WTC11 (cell line): ENCODE results near the gene CTNNA3. TPM values are rescaled to one million over a fixed set of nuclear protein-coding genes. Genes with fewer than 3 reads are reported as not detected.
"Not testable (repeated sequence)": the region's sequence is repeated elsewhere in the genome, so short reads cannot be mapped to it uniquely, and the experiment has no call there.

Experiments used
- ATAC-seq: fragments of 200-7000 bp; cut with Tn5 transposase; 2 replicates; pipeline ENCODE4 v1.10.0; 2021; ENCODE audit warnings: mild to moderate bottlenecking, moderate library complexity
- CTCF ChIA-PET: fragments of 300-600 bp; sonication (Branson Sonifier 250); formaldehyde crosslinking; loops from one replicate; lab custom pipeline; 2021; ENCODE audit warnings: antibody characterized with exemption; lab: Charles Lee
- POLR2A ChIA-PET: fragments of 350-600 bp; sonication (Branson Sonifier 250); formaldehyde crosslinking; loops from one replicate; lab custom pipeline; 2021; ENCODE audit warnings: antibody characterized with exemption; lab: Charles Lee
- DNase-seq: peaks from one replicate; pipeline ENCODE4 v3.0.0; 2021; ENCODE audit warnings: low spot score
- H3K27ac Mint-ChIP-seq: 2 replicates; pipeline ENCODE4 v1.8.0; 2021; ENCODE audit warnings: mixed read lengths
- H3K27me3 Mint-ChIP-seq: 2 replicates; pipeline ENCODE4 v1.8.0; 2021; ENCODE audit warnings: low read depth, mild to moderate bottlenecking, moderate library complexity, mixed read lengths
- H3K36me3 Mint-ChIP-seq: 2 replicates; pipeline ENCODE4 v1.8.0; 2021; ENCODE audit warnings: mixed read lengths
- H3K4me1 Mint-ChIP-seq: 2 replicates; pipeline ENCODE4 v1.8.0; 2022; ENCODE audit warnings: mixed read lengths
- H3K4me3 Mint-ChIP-seq: 2 replicates; pipeline ENCODE4 v1.8.0; 2021; ENCODE audit warnings: mild to moderate bottlenecking, moderate library complexity, mixed read lengths
- H3K9me3 Mint-ChIP-seq: 2 replicates; pipeline ENCODE4 v1.8.0; 2021; ENCODE audit warnings: mixed read lengths
- CDX4 ChIP-seq: fragments of 250-450 bp; sonication (Bioruptor Pico); IDR thresholded peaks from 2 replicates; pipeline ENCODE4 v1.9.0; 2021; ENCODE audit warnings: moderate library complexity, mild to moderate bottlenecking, inconsistent platforms, borderline replicate concordance
- EMX1 ChIP-seq: fragments of 250-450 bp; sonication (Bioruptor Pico); IDR thresholded peaks from 2 replicates; pipeline ENCODE4 v1.8.0; 2021; ENCODE audit warnings: mild to moderate bottlenecking
- ERG ChIP-seq: fragments of 250-450 bp; sonication (Bioruptor Pico); IDR thresholded peaks from 2 replicates; pipeline ENCODE4 v1.8.0; 2021; ENCODE audit warnings: mild to moderate bottlenecking
- ESRRA ChIP-seq: sonication (generic); formaldehyde crosslinking; IDR thresholded peaks from 2 replicates; pipeline ENCODE4 v1.8.1; 2022; ENCODE audit warnings: mild to moderate bottlenecking, missing genetic modification reagents, borderline replicate concordance
- FOXP1 ChIP-seq: sonication (generic); formaldehyde crosslinking; IDR thresholded peaks from 2 replicates; pipeline ENCODE4 v1.8.0; 2022; ENCODE audit warnings: missing genetic modification reagents, mild to moderate bottlenecking, moderate library complexity, borderline replicate concordance
- GRHL2 ChIP-seq: fragments of 250-450 bp; sonication (Bioruptor Pico); IDR thresholded peaks from 2 replicates; pipeline ENCODE4 v1.8.0; 2022; ENCODE audit warnings: mild to moderate bottlenecking, moderate library complexity; ENCODE audit not compliant: insufficient replicate concordance, severe bottlenecking
- HMGXB4 ChIP-seq: sonication (generic); formaldehyde crosslinking; IDR thresholded peaks from 2 replicates; pipeline ENCODE4 v1.8.1; 2023; ENCODE audit warnings: mild to moderate bottlenecking, moderate library complexity, missing genetic modification reagents
- JUN ChIP-seq: sonication (generic); formaldehyde crosslinking; IDR thresholded peaks from 2 replicates; pipeline ENCODE4 v1.8.0; 2023; ENCODE audit warnings: mild to moderate bottlenecking, missing genetic modification reagents
- KAT7 ChIP-seq: sonication (generic); formaldehyde crosslinking; IDR thresholded peaks from 2 replicates; pipeline ENCODE4 v1.8.1; 2023; ENCODE audit warnings: missing genetic modification reagents, mild to moderate bottlenecking, borderline replicate concordance
- MXD4 ChIP-seq: fragments of 250-450 bp; sonication (Bioruptor Pico); IDR thresholded peaks from 2 replicates; pipeline ENCODE4 v1.8.0; 2021; ENCODE audit warnings: mild to moderate bottlenecking, moderate library complexity, borderline replicate concordance
- NR1H2 ChIP-seq: sonication (generic); formaldehyde crosslinking; IDR thresholded peaks from 2 replicates; pipeline ENCODE4 v1.9.0; 2021; ENCODE audit warnings: mild to moderate bottlenecking, moderate library complexity, missing genetic modification reagents
- NR3C1 ChIP-seq: sonication (generic); formaldehyde crosslinking; conservative IDR thresholded peaks from 2 replicates; pipeline ENCODE4 v1.8.1; 2023; ENCODE audit warnings: low read depth, mild to moderate bottlenecking, missing genetic modification reagents
- SOX15 ChIP-seq: fragments of 250-450 bp; sonication (Bioruptor Pico); IDR thresholded peaks from 2 replicates; pipeline ENCODE4 v1.9.0; 2021; ENCODE audit warnings: mild to moderate bottlenecking
- TCF7 ChIP-seq: sonication (generic); formaldehyde crosslinking; IDR thresholded peaks from 2 replicates; pipeline ENCODE4 v1.8.0; 2022; ENCODE audit warnings: mild to moderate bottlenecking, low read depth, missing genetic modification reagents, moderate library complexity
- USF1 ChIP-seq: sonication (generic); formaldehyde crosslinking; IDR thresholded peaks from 2 replicates; pipeline ENCODE4 v1.8.0; 2022; ENCODE audit warnings: mild to moderate bottlenecking, missing genetic modification reagents
- ZBTB21 ChIP-seq: sonication (generic); formaldehyde crosslinking; IDR thresholded peaks from 2 replicates; pipeline ENCODE4 v1.8.1; 2023; ENCODE audit warnings: mild to moderate bottlenecking, missing genetic modification reagents, borderline replicate concordance
- ZNF512 ChIP-seq: sonication (generic); formaldehyde crosslinking; IDR thresholded peaks from 2 replicates; pipeline ENCODE4 v1.8.1; 2022; ENCODE audit warnings: missing genetic modification reagents, borderline replicate concordance
- ZSCAN18 ChIP-seq: fragments of 250-450 bp; sonication (Bioruptor Pico); IDR thresholded peaks from 2 replicates; pipeline ENCODE4 v2.1.2; 2022; ENCODE audit warnings: mild to moderate bottlenecking, moderate library complexity
- total RNA-seq: library from RNA; stranded (reverse); gene quantifications from 3 replicates; pipeline ENCODE4 v1.2.3, GENCODE V29; 2021
- TF ChIP-seq, protein P1 (sequence below): sonication (generic); formaldehyde crosslinking; IDR thresholded peaks from 2 replicates; pipeline ENCODE4 v1.8.0; 2022; ENCODE audit warnings: mild to moderate bottlenecking, missing genetic modification reagents
- TF ChIP-seq, protein P2 (sequence below): sonication (generic); formaldehyde crosslinking; IDR thresholded peaks from 2 replicates; pipeline ENCODE4 v1.8.0; 2023; ENCODE audit warnings: missing genetic modification reagents, mild to moderate bottlenecking, borderline replicate concordance
- TF ChIP-seq, protein P3 (sequence below): sonication (generic); formaldehyde crosslinking; IDR thresholded peaks from 2 replicates; pipeline ENCODE4 v1.8.0; 2022; ENCODE audit warnings: mild to moderate bottlenecking, missing genetic modification reagents

Gene CTNNA3
- total RNA-seq, 1 experiment from 2014 or later: 6.1 TPM

GRCh38 chr10:67696679-67697078 lies 684 bp upstream of the CTNNA3 start (continued):
- TF ChIP-seq ZSCAN18 (CRISPR knock-in tag) (no peak), FOXP1 (CRISPR knock-in tag) (no peak), CDX4 (CRISPR knock-in tag) (no peak), KAT7 (CRISPR knock-in tag) (no peak)
- TF ChIP-seq, all 79 proteins: peak for 0

GRCh38 chr10:67695555-67695954 lies 440 bp downstream of the CTNNA3 start:
- CTCF ChIA-PET: interaction anchor here (1.1 to 4.5 kb wide), 3 partner anchors 32 to 93 kb away, joined by 3 to 48 read pairs (median 4); no protein-coding TSS in a partner anchor
- Mint-ChIP-seq H3K36me3 (peaks cover 23% of the 10 kb centered on the region), H3K9me3 (peaks cover 20% of the 10 kb centered on the region), H3K27ac (no peak overlapping the region), H3K4me1 (peaks cover 4% of the 10 kb centered on the region), H3K27me3 (no peaks in the 10 kb centered on the region; the same call in 1 of the 2 replicates), H3K4me3 (no peak overlapping the region)
- TF ChIP-seq HMGXB4 (CRISPR knock-in tag) (no peak), EMX1 (CRISPR knock-in tag) (no peak), JUN (CRISPR knock-in tag) (no peak), GRHL2 (CRISPR knock-in tag) (no peak), USF1 (CRISPR knock-in tag) (no peak), MXD4 (no peak), ESRRA (CRISPR knock-in tag) (no peak), SOX15 (CRISPR knock-in tag) (no peak), TCF7 (CRISPR knock-in tag) (no peak), ZBTB21 (CRISPR knock-in tag) (no peak), NR3C1 (no peak), ERG (CRISPR knock-in tag) (no peak), NR1H2 (CRISPR knock-in tag) (no peak), ZNF512 (CRISPR knock-in tag) (no peak)
- TF ChIP-seq, protein P1, sequence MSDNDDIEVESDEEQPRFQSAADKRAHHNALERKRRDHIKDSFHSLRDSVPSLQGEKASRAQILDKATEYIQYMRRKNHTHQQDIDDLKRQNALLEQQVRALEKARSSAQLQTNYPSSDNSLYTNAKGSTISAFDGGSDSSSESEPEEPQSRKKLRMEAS (CRISPR knock-in tag): no peak
- TF ChIP-seq, protein P2, sequence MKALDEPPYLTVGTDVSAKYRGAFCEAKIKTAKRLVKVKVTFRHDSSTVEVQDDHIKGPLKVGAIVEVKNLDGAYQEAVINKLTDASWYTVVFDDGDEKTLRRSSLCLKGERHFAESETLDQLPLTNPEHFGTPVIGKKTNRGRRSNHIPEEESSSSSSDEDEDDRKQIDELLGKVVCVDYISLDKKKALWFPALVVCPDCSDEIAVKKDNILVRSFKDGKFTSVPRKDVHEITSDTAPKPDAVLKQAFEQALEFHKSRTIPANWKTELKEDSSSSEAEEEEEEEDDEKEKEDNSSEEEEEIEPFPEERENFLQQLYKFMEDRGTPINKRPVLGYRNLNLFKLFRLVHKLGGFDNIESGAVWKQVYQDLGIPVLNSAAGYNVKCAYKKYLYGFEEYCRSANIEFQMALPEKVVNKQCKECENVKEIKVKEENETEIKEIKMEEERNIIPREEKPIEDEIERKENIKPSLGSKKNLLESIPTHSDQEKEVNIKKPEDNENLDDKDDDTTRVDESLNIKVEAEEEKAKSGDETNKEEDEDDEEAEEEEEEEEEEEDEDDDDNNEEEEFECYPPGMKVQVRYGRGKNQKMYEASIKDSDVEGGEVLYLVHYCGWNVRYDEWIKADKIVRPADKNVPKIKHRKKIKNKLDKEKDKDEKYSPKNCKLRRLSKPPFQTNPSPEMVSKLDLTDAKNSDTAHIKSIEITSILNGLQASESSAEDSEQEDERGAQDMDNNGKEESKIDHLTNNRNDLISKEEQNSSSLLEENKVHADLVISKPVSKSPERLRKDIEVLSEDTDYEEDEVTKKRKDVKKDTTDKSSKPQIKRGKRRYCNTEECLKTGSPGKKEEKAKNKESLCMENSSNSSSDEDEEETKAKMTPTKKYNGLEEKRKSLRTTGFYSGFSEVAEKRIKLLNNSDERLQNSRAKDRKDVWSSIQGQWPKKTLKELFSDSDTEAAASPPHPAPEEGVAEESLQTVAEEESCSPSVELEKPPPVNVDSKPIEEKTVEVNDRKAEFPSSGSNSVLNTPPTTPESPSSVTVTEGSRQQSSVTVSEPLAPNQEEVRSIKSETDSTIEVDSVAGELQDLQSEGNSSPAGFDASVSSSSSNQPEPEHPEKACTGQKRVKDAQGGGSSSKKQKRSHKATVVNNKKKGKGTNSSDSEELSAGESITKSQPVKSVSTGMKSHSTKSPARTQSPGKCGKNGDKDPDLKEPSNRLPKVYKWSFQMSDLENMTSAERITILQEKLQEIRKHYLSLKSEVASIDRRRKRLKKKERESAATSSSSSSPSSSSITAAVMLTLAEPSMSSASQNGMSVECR: no peak
- TF ChIP-seq, protein P3, sequence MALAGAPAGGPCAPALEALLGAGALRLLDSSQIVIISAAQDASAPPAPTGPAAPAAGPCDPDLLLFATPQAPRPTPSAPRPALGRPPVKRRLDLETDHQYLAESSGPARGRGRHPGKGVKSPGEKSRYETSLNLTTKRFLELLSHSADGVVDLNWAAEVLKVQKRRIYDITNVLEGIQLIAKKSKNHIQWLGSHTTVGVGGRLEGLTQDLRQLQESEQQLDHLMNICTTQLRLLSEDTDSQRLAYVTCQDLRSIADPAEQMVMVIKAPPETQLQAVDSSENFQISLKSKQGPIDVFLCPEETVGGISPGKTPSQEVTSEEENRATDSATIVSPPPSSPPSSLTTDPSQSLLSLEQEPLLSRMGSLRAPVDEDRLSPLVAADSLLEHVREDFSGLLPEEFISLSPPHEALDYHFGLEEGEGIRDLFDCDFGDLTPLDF (CRISPR knock-in tag): no peak
- ATAC-seq (no peak), DNase-seq (no peak)
- POLR2A ChIA-PET: no interaction called here

DNA sequence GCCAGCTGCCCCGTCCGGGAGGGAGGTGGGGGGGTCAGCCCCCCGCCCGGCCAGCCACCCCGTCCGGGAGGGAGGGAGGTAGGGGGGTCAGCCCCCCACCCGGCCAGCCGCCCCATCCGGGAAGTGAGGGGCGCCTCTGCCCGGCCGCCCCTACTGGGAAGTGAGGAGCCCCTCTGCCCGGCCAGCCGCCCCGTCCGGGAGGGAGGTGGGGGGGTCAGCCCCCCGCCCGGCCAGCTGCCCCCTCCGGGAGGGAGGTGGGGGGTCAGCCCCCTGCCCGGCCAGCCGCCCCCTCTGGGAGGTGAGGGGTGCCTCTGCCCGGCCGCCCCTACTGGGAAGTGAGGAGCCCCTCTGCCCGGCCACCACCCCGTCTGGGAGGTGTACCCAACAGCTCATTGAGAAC lies 4.1 kb downstream of the CTNNA3 start:
- CTCF ChIA-PET, DNase-seq: not testable (repeated sequence)

More for the DNA sequence above, 4.1 kb downstream of the CTNNA3 start:
- H3K4me3 Mint-ChIP-seq, ATAC-seq, H3K4me1 Mint-ChIP-seq, POLR2A ChIA-PET, H3K27me3 Mint-ChIP-seq, H3K27ac Mint-ChIP-seq: not testable (repeated sequence)
- Mint-ChIP-seq H3K9me3 (peaks cover 16% of the 10 kb centered on the region), H3K36me3 (peaks cover 11% of the 10 kb centered on the region)
